GM23338 (cell line): ENCODE results near the gene RPGRIP1. TPM values are rescaled to one million over a fixed set of nuclear protein-coding genes. Genes with fewer than 3 reads are reported as not detected.

Source experiments
- ATAC-seq: fragments of 200-7000 bp; cut with Tn5 transposase; 3 replicates; pipeline ENCODE4 v1.9.1; 2020
- DNase-seq: peaks from one replicate; pipeline ENCODE4 v3.0.0-alpha.2; 2015; ENCODE audit warnings: low spot score
- H2AFZ ChIP-seq: fragments of 200-600 bp; sonication (generic); 2 replicates; pipeline ENCODE4 v1.8.0; 2016; ENCODE audit warnings: antibody characterized with exemption, mild to moderate bottlenecking, moderate library complexity
- H3F3A ChIP-seq: fragments of 200-600 bp; sonication (generic); replicated peaks from 2 replicates; pipeline ENCODE4 v1.8.0; 2017; ENCODE audit warnings: antibody characterized with exemption, mixed run types, low read depth
- H3K27ac ChIP-seq: fragments of 200-600 bp; sonication (generic); 2 replicates; pipeline ENCODE4 v1.6.1; 2016; ENCODE audit warnings: low read depth
- H3K27me3 ChIP-seq: fragments of 200-600 bp; sonication (generic); 2 replicates; pipeline ENCODE4 v1.8.0; 2016; ENCODE audit warnings: mild to moderate bottlenecking, mixed run types, moderate library complexity; ENCODE audit not compliant: insufficient read depth
- H3K36me3 ChIP-seq: fragments of 200-600 bp; sonication (generic); 2 replicates; pipeline ENCODE4 v1.8.0; 2016; ENCODE audit warnings: mild to moderate bottlenecking; ENCODE audit not compliant: insufficient read depth
- H3K4me1 ChIP-seq: fragments of 200-600 bp; sonication (generic); 2 replicates; pipeline ENCODE4 v1.8.0; 2016; ENCODE audit warnings: mild to moderate bottlenecking, moderate library complexity; ENCODE audit not compliant: insufficient read depth
- H3K4me2 ChIP-seq: fragments of 200-600 bp; sonication (generic); 2 replicates; pipeline ENCODE4 v1.7.1; 2017; ENCODE audit warnings: mixed run types
- H3K4me3 ChIP-seq: fragments of 200-600 bp; sonication (generic); 2 replicates; pipeline ENCODE4 v1.6.1; 2016; ENCODE audit warnings: mixed run types
- H3K79me2 ChIP-seq: fragments of 200-600 bp; sonication (generic); replicated peaks from 2 replicates; pipeline ENCODE4 v1.8.0; 2017; ENCODE audit warnings: mild to moderate bottlenecking; ENCODE audit not compliant: insufficient read depth
- H3K9me2 ChIP-seq: fragments of 200-600 bp; sonication (generic); 2 replicates; pipeline ENCODE4 v1.8.0; 2017; ENCODE audit not compliant: insufficient read depth
- H4K20me1 ChIP-seq: fragments of 200-600 bp; sonication (generic); replicated peaks from 2 replicates; pipeline ENCODE4 v1.8.0; 2017; ENCODE audit warnings: mild to moderate bottlenecking; ENCODE audit not compliant: insufficient read depth
- H3K27ac Mint-ChIP-seq: 2 replicates; pipeline ENCODE4 v1.8.0; 2020; ENCODE audit warnings: inconsistent platforms, mild to moderate bottlenecking, moderate library complexity, mixed read lengths
- H3K27me3 Mint-ChIP-seq: 3 replicates; pipeline ENCODE4 v1.8.0; 2022; ENCODE audit warnings: low read depth, mild to moderate bottlenecking, moderate library complexity, mixed read lengths, inconsistent platforms; ENCODE audit not compliant: insufficient read depth, poor library complexity
- H3K36me3 Mint-ChIP-seq: 3 replicates; pipeline ENCODE4 v1.8.0; 2021; ENCODE audit warnings: low read depth, mild to moderate bottlenecking, inconsistent platforms, moderate library complexity, mixed read lengths
- H3K4me1 Mint-ChIP-seq: 3 replicates; pipeline ENCODE4 v1.8.0; 2020; ENCODE audit warnings: mild to moderate bottlenecking, inconsistent platforms, mixed read lengths
- H3K4me3 Mint-ChIP-seq: 3 replicates; pipeline ENCODE4 v1.8.0; 2021; ENCODE audit warnings: moderate library complexity, mild to moderate bottlenecking, inconsistent platforms, mixed read lengths
- H3K9me3 Mint-ChIP-seq: 3 replicates; pipeline ENCODE4 v1.8.0; 2020; ENCODE audit warnings: moderate library complexity, mild to moderate bottlenecking, inconsistent platforms, mixed read lengths
- CREB1 ChIP-seq: fragments of 250-450 bp; sonication (Bioruptor Pico); IDR thresholded peaks from 2 replicates; pipeline ENCODE4 v1.5.0; 2020; ENCODE audit warnings: low read depth, mild to moderate bottlenecking, moderate library complexity
- EZH2 ChIP-seq: fragments of 200-600 bp; sonication (generic); IDR thresholded peaks from one replicate; pipeline ENCODE4 v1.8.0; 2017; ENCODE audit warnings: antibody characterized with exemption, mild to moderate bottlenecking, low read depth; ENCODE audit not compliant: unreplicated experiment
- EZH2phosphoT487 ChIP-seq: fragments of 200-600 bp; sonication (generic); IDR thresholded peaks from one replicate; pipeline ENCODE4 v1.8.1; 2018; ENCODE audit warnings: antibody characterized with exemption; ENCODE audit not compliant: unreplicated experiment
- JUNB ChIP-seq: IDR thresholded peaks from one replicate; pipeline ENCODE4 v1.6.1; 2016; ENCODE audit warnings: antibody characterized with exemption; ENCODE audit not compliant: unreplicated experiment
- NANOG ChIP-seq: IDR thresholded peaks from 2 replicates; pipeline ENCODE4 v1.6.1; 2016; ENCODE audit warnings: antibody characterized with exemption, borderline replicate concordance
- POLR2AphosphoS5 ChIP-seq: IDR thresholded peaks from 2 replicates; pipeline ENCODE4 v1.6.1; 2016; ENCODE audit warnings: antibody characterized with exemption, low read depth
- STAT1 ChIP-seq: IDR thresholded peaks from one replicate; pipeline ENCODE4 v1.6.1; 2016; ENCODE audit warnings: antibody characterized with exemption; ENCODE audit not compliant: unreplicated experiment
- ZNF114 ChIP-seq: fragments of 250-450 bp; sonication (Bioruptor Pico); IDR thresholded peaks from 2 replicates; pipeline ENCODE4 v1.5.0; 2020; ENCODE audit warnings: mild to moderate bottlenecking, moderate library complexity
- ZNF331 ChIP-seq: fragments of 250-450 bp; sonication (Bioruptor Pico); IDR thresholded peaks from 2 replicates; pipeline ENCODE4 v1.5.0; 2020; ENCODE audit warnings: low read depth, mild to moderate bottlenecking, moderate library complexity
- polyA plus RNA-seq: library from polyadenylated mRNA; unstranded; fragments of >200 nt; fragmentation: Nextera tagmentation; extraction: Ambion mirVana; gene quantifications from 2 replicates; pipeline ENCODE4 v1.2.1, GENCODE V29; 2016
- total RNA-seq: library from RNA; depleted of rRNA; stranded (reverse); fragments of >200 nt; shearing (Covaris generic); gene quantifications from 2 replicates; pipeline ENCODE4 v1.2.3, GENCODE V29; 2014
- TF ChIP-seq, protein P1 (sequence below): IDR thresholded peaks from 2 replicates; pipeline ENCODE4 v1.6.1; 2016; ENCODE audit warnings: antibody characterized with exemption
- TF ChIP-seq, protein P2 (sequence below): IDR thresholded peaks from one replicate; pipeline ENCODE4 v1.6.1; 2018; ENCODE audit warnings: antibody characterized with exemption; ENCODE audit not compliant: unreplicated experiment
- TF ChIP-seq, protein P3 (sequence below): fragments of 250-450 bp; sonication (Bioruptor Pico); IDR thresholded peaks from 2 replicates; pipeline ENCODE4 v1.5.0; 2020; ENCODE audit warnings: mild to moderate bottlenecking, moderate library complexity
- TF ChIP-seq, protein P4 (sequence below), 2 experiments: fragments of 200-600 bp in 1 of 2; sonication (generic) in 1 of 2; conservative IDR thresholded peaks; 2 replicates each; pipeline versions ENCODE4 v1.5.1 to v1.6.1; 2016 to 2017; ENCODE audit warnings: antibody characterized with exemption in 2 of 2, low read depth in 2 of 2, mild to moderate bottlenecking in 2 of 2, moderate library complexity in 1 of 2

RPGRIP1 gene
- total and polyA plus RNA-seq, 2 experiments from 2014 or later, result 0.24 to 1.6 TPM

DNA sequence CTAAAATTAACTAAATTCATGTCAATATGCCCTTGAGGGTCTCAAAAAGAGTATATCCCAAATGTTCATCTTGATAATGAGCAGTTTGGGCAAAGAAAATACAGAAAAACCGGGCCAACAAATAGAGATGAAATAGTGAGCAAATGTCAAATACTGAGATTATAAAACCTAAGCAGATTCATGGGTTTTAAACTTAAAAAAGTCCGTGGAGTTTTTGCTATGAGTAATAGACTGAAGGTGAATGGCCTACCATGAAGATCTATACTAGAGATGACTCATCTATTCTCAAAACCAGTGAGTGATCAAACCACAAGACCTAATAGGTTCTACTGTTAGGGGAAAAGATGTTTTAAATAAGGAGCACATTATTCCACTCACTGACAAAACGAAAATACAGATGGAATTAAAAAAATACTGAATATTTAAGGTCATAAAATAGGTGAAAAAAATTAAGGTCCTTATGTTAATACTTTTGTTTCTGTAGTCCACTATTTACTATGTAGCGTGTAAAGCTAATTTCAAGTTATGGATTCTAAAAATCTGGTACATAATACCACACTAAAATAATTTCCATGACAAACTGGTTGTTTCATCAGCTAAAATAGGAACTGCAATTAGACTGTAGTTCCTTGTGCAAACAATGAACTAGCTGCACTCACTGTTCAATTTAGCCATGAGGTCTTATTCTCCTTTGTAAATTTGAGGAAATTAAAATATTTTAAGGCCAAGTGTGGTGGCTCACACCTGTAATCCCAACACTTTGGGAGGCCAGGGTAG lies 15.7 kb upstream of the RPGRIP1 start:
- DNase-seq, result no peak
- H3K27ac Mint-ChIP-seq, result peak overlapping the region; percentile 72
- peaks cover 79% of the 10 kb centered on the region for H4K20me1 ChIP-seq
- H3K36me3 ChIP-seq, result peaks cover 65% of the 10 kb centered on the region
- no peak for ATAC-seq
- peaks cover 24% of the 10 kb centered on the region for H3K27me3 Mint-ChIP-seq
- H3K79me2 ChIP-seq, result peaks cover 100% of the 10 kb centered on the region
- TF ChIP-seq POLR2AphosphoS5 (no peak), EZH2 (no peak), STAT1 (no peak), JUNB (no peak), CREB1 (CRISPR knock-in tag) (no peak), ZNF114 (CRISPR knock-in tag) (no peak), ZNF331 (no peak), EZH2phosphoT487 (no peak), NANOG (no peak)
- TF ChIP-seq, protein P1, sequence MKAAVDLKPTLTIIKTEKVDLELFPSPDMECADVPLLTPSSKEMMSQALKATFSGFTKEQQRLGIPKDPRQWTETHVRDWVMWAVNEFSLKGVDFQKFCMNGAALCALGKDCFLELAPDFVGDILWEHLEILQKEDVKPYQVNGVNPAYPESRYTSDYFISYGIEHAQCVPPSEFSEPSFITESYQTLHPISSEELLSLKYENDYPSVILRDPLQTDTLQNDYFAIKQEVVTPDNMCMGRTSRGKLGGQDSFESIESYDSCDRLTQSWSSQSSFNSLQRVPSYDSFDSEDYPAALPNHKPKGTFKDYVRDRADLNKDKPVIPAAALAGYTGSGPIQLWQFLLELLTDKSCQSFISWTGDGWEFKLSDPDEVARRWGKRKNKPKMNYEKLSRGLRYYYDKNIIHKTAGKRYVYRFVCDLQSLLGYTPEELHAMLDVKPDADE, result no peak
- TF ChIP-seq, protein P2, sequence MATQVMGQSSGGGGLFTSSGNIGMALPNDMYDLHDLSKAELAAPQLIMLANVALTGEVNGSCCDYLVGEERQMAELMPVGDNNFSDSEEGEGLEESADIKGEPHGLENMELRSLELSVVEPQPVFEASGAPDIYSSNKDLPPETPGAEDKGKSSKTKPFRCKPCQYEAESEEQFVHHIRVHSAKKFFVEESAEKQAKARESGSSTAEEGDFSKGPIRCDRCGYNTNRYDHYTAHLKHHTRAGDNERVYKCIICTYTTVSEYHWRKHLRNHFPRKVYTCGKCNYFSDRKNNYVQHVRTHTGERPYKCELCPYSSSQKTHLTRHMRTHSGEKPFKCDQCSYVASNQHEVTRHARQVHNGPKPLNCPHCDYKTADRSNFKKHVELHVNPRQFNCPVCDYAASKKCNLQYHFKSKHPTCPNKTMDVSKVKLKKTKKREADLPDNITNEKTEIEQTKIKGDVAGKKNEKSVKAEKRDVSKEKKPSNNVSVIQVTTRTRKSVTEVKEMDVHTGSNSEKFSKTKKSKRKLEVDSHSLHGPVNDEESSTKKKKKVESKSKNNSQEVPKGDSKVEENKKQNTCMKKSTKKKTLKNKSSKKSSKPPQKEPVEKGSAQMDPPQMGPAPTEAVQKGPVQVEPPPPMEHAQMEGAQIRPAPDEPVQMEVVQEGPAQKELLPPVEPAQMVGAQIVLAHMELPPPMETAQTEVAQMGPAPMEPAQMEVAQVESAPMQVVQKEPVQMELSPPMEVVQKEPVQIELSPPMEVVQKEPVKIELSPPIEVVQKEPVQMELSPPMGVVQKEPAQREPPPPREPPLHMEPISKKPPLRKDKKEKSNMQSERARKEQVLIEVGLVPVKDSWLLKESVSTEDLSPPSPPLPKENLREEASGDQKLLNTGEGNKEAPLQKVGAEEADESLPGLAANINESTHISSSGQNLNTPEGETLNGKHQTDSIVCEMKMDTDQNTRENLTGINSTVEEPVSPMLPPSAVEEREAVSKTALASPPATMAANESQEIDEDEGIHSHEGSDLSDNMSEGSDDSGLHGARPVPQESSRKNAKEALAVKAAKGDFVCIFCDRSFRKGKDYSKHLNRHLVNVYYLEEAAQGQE, result no peak
- TF ChIP-seq, protein P3, sequence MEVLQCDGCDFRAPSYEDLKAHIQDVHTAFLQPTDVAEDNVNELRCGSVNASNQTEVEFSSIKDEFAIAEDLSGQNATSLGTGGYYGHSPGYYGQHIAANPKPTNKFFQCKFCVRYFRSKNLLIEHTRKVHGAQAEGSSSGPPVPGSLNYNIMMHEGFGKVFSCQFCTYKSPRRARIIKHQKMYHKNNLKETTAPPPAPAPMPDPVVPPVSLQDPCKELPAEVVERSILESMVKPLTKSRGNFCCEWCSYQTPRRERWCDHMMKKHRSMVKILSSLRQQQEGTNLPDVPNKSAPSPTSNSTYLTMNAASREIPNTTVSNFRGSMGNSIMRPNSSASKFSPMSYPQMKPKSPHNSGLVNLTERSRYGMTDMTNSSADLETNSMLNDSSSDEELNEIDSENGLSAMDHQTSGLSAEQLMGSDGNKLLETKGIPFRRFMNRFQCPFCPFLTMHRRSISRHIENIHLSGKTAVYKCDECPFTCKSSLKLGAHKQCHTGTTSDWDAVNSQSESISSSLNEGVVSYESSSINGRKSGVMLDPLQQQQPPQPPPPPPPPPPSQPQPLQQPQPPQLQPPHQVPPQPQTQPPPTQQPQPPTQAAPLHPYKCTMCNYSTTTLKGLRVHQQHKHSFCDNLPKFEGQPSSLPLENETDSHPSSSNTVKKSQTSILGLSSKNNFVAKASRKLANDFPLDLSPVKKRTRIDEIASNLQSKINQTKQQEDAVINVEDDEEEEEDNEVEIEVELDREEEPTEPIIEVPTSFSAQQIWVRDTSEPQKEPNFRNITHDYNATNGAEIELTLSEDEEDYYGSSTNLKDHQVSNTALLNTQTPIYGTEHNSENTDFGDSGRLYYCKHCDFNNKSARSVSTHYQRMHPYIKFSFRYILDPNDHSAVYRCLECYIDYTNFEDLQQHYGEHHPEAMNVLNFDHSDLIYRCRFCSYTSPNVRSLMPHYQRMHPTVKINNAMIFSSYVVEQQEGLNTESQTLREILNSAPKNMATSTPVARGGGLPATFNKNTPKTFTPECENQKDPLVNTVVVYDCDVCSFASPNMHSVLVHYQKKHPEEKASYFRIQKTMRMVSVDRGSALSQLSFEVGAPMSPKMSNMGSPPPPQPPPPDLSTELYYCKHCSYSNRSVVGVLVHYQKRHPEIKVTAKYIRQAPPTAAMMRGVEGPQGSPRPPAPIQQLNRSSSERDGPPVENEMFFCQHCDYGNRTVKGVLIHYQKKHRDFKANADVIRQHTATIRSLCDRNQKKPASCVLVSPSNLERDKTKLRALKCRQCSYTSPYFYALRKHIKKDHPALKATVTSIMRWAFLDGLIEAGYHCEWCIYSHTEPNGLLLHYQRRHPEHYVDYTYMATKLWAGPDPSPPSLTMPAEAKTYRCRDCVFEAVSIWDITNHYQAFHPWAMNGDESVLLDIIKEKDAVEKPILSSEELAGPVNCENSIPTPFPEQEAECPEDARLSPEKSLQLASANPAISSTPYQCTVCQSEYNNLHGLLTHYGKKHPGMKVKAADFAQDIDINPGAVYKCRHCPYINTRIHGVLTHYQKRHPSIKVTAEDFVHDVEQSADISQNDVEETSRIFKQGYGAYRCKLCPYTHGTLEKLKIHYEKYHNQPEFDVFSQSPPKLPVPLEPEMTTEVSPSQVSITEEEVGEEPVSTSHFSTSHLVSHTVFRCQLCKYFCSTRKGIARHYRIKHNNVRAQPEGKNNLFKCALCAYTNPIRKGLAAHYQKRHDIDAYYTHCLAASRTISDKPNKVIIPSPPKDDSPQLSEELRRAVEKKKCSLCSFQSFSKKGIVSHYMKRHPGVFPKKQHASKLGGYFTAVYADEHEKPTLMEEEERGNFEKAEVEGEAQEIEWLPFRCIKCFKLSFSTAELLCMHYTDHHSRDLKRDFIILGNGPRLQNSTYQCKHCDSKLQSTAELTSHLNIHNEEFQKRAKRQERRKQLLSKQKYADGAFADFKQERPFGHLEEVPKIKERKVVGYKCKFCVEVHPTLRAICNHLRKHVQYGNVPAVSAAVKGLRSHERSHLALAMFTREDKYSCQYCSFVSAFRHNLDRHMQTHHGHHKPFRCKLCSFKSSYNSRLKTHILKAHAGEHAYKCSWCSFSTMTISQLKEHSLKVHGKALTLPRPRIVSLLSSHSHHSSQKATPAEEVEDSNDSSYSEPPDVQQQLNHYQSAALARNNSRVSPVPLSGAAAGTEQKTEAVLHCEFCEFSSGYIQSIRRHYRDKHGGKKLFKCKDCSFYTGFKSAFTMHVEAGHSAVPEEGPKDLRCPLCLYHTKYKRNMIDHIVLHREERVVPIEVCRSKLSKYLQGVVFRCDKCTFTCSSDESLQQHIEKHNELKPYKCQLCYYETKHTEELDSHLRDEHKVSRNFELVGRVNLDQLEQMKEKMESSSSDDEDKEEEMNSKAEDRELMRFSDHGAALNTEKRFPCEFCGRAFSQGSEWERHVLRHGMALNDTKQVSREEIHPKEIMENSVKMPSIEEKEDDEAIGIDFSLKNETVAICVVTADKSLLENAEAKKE (CRISPR knock-in tag), result no peak
- TF ChIP-seq, protein P4, sequence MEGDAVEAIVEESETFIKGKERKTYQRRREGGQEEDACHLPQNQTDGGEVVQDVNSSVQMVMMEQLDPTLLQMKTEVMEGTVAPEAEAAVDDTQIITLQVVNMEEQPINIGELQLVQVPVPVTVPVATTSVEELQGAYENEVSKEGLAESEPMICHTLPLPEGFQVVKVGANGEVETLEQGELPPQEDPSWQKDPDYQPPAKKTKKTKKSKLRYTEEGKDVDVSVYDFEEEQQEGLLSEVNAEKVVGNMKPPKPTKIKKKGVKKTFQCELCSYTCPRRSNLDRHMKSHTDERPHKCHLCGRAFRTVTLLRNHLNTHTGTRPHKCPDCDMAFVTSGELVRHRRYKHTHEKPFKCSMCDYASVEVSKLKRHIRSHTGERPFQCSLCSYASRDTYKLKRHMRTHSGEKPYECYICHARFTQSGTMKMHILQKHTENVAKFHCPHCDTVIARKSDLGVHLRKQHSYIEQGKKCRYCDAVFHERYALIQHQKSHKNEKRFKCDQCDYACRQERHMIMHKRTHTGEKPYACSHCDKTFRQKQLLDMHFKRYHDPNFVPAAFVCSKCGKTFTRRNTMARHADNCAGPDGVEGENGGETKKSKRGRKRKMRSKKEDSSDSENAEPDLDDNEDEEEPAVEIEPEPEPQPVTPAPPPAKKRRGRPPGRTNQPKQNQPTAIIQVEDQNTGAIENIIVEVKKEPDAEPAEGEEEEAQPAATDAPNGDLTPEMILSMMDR (conservative IDR thresholded peaks at IDR 0.05; ENCODE audit: low read depth in 2 of 2), result no peak
- peak overlapping the region; percentile 100 for H3K4me3 Mint-ChIP-seq
- H3K4me1 Mint-ChIP-seq, result peaks cover 60% of the 10 kb centered on the region
- H3K4me2 ChIP-seq, result peak overlapping the region; percentile 84
- H3F3A ChIP-seq, result peaks cover 9% of the 10 kb centered on the region
- H3K36me3 Mint-ChIP-seq, result peaks cover 99% of the 10 kb centered on the region
- H3K9me2 ChIP-seq, result no peaks in the 10 kb centered on the region
- H3K27me3 ChIP-seq, result no peaks in the 10 kb centered on the region
- H3K9me3 Mint-ChIP-seq, result peaks cover 2% of the 10 kb centered on the region
- peaks cover 34% of the 10 kb centered on the region for H3K4me1 ChIP-seq
- no peak overlapping the region for H3K27ac ChIP-seq
- H2AFZ ChIP-seq, result no peak overlapping the region
- peak overlapping the region; percentile 75 for H3K4me3 ChIP-seq
